ENCODE measurements around the gene WWOX.

GRCh38 chr16:78237841-78238240 is 138.4 kb downstream of the WWOX start:
- TF ChIP-seq, protein P1, sequence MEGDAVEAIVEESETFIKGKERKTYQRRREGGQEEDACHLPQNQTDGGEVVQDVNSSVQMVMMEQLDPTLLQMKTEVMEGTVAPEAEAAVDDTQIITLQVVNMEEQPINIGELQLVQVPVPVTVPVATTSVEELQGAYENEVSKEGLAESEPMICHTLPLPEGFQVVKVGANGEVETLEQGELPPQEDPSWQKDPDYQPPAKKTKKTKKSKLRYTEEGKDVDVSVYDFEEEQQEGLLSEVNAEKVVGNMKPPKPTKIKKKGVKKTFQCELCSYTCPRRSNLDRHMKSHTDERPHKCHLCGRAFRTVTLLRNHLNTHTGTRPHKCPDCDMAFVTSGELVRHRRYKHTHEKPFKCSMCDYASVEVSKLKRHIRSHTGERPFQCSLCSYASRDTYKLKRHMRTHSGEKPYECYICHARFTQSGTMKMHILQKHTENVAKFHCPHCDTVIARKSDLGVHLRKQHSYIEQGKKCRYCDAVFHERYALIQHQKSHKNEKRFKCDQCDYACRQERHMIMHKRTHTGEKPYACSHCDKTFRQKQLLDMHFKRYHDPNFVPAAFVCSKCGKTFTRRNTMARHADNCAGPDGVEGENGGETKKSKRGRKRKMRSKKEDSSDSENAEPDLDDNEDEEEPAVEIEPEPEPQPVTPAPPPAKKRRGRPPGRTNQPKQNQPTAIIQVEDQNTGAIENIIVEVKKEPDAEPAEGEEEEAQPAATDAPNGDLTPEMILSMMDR (IDR thresholded peaks at IDR 0.05; ENCODE audit: poor library complexity, severe bottlenecking) = no peak
- no peak for TF ChIP-seq EZH2 (IDR thresholded peaks at IDR 0.05; ENCODE audit: borderline replicate concordance, insufficient read depth, low read length, poor library complexity, severe bottlenecking)
- no peak for TF ChIP-seq POLR2AphosphoS5 (IDR thresholded peaks at IDR 0.05)
- TF ChIP-seq EP300 (conservative IDR thresholded peaks at IDR 0.05; ENCODE audit: poor library complexity, severe bottlenecking) = no peak
- TF ChIP-seq MXI1 (conservative IDR thresholded peaks at IDR 0.05; ENCODE audit: poor library complexity, severe bottlenecking) = no peak
- no peak for TF ChIP-seq RAD21 (conservative IDR thresholded peaks at IDR 0.05)
- TF ChIP-seq TAF1 (IDR thresholded peaks at IDR 0.05; ENCODE audit: low read depth) = no peak
- TF ChIP-seq REST (IDR thresholded peaks at IDR 0.05; ENCODE audit: borderline replicate concordance) = no peak
- TF ChIP-seq SMC3 (conservative IDR thresholded peaks at IDR 0.05; ENCODE audit: poor library complexity) = no peak

Data from neural cell (in vitro differentiated cells).